HAP-1 (cell line): ENCODE results near the gene MORN4.

ENCODE experiments used
- DNase-seq, 2 experiments: peaks; one replicate each; pipeline ENCODE4 v3.0.0-alpha.2; 2016 to 2020; ENCODE audit warnings: low spot score in 2 of 2
- H3K27me3 ChIP-seq: fragments of 250-450 bp; sonication (Bioruptor Pico); 2 replicates; pipeline ENCODE4 v1.5.1; 2020; ENCODE audit warnings: low read depth, mild to moderate bottlenecking, moderate library complexity
- H3K36me3 ChIP-seq: fragments of 250-450 bp; sonication (Bioruptor Pico); replicated peaks from 2 replicates; pipeline ENCODE4 v1.5.1; 2020; ENCODE audit warnings: mild to moderate bottlenecking
- H3K4me1 ChIP-seq: fragments of 250-450 bp; sonication (Bioruptor Pico); 2 replicates; pipeline ENCODE4 v1.5.1; 2020; ENCODE audit warnings: mild to moderate bottlenecking
- H3K4me3 ChIP-seq: fragments of 250-450 bp; sonication (Bioruptor Pico); 2 replicates; pipeline ENCODE4 v1.5.1; 2020; ENCODE audit warnings: mild to moderate bottlenecking, moderate library complexity
- H3K9me3 ChIP-seq: fragments of 250-450 bp; sonication (Bioruptor Pico); 2 replicates; pipeline ENCODE4 v1.5.1; 2020; ENCODE audit warnings: mild to moderate bottlenecking, moderate library complexity
- in situ Hi-C: fragments of 300-500 bp; cut with MboI; formaldehyde crosslinking; loops from 3 replicates; pipeline ENCODE4 v1.14.3; 2020; ENCODE audit warnings: low sequenced_read_pairs, inconsistent platforms, mixed read lengths

The MORN4 gene

DNA sequence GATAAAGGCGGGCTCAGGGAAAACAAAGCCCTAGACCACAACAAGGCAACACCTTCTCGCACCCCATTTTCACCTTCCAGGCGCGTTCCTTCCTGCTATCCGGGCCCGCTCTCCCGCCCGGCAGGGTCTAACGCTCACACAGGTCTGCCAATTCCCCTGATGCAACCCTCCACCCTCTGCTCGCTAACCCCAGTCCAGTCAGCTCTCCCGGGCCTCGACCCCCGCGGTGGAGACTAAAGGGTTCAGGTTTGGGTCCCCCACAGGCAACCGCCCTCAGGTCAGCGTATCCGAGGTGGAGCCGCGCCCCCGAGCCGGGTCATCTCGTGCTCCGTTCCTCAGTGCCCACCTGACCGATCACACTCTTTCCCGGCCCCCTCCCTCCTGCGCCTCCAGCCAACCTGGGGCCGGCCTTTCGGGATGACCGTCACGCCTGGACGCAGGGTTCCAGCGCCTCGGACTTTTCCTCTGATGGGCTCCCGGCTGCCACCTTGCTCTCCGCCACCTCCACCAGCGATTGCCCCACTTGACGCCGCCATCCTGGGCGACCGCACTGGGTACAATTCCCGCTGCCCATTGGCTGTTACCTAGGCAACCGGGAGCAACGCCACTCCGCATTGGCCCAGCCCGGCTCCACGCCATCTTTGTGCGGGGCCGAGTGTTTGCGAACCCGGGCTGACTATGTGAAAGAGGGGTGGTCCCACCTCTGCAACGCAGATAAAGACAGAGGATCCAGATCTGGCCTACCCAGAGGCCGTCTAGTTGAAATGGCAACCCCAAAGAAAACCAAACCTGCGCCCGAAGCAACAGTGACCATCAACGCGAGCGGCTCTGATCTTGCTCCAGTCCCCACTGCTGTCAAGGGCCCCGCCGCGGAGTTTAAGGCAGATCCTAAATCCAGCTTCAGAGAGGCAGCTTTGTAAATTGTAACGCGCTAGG is at the start of gene MORN4:
Gene MORN4, minus strand, starts transcription at position 552 of the 936 bp plus-strand sequence. CDS start 13,847 bp downstream, outside the sequence.
- in situ Hi-C loops = no loop called here

DNA sequence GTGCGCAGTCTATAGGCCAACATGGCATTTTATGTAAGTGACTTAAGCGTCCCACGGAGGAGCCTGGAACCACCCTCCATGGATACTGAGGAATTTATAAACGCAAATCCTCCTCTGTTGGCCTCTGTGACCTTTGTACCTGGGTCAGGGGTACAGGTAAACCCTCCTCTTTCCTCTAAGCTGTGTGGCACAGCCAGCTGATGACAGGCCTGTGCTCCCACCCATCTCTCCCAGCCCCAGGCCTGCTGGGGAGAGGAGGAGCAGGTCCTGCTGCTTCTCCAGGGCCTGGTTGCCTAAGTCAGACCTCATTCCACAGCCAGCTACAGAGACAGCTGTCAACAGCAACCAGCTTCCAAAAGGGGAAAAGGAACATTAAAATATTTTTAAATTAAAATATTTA is 48.7 kb upstream of the MORN4 start:
- in situ Hi-C loops = no loop called here
- Histone ChIP-seq H3K36me3 (peaks cover 13% of the 10 kb centered on the region), H3K4me1 (peaks cover 19% of the 10 kb centered on the region), H3K9me3 (no peaks in the 10 kb centered on the region), H3K27me3 (no peaks in the 10 kb centered on the region), H3K4me3 (no peak overlapping the region)
- no peak for DNase-seq

More for the DNA sequence above, at the start of gene MORN4:
- DNase-seq = no peak
- H3K4me3 ChIP-seq = no peak within 1 kb of the TSS
- H3K9me3 ChIP-seq = no peaks in the 10 kb centered on the region
- no peaks in the 10 kb centered on the region for H3K36me3 ChIP-seq
- no peaks in the 10 kb centered on the region for H3K27me3 ChIP-seq
- no peaks in the 10 kb centered on the region for H3K4me1 ChIP-seq

DNA sequence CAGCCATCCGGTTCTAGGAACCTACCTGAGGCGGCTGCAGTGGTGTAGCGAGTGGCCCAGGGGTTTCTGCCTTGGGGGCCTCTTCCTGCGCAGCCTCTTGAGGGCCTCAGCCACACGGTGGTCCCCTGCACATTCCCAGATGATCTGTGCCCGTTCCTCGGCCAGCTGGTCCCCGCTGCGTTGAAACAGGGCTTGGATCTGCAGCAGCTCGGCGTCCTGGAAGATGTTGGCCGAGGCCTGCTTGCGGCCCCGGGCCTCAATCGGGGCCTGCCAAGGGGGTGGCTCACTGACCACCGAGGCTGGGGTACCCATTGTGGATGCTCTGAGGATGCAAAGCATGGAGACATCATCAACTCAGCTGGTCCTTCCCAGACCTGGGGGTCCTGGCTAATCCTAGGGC is 46.3 kb upstream of the MORN4 start:
- Histone ChIP-seq H3K27me3 (no peaks in the 10 kb centered on the region), H3K36me3 (peaks cover 26% of the 10 kb centered on the region), H3K9me3 (no peaks in the 10 kb centered on the region), H3K4me3 (no peak overlapping the region), H3K4me1 (peaks cover 7% of the 10 kb centered on the region)
- in situ Hi-C loops = loop anchor here (5.0 kb wide), 1 partner anchor 53 kb away; no protein-coding TSS in a partner anchor
- DNase-seq = no peak

GRCh38 chr10:97676770-97677581 is 43.7 kb upstream of the MORN4 start:
- Histone ChIP-seq H3K27me3 (no peaks in the 10 kb centered on the region), H3K4me1 (no peaks in the 10 kb centered on the region), H3K9me3 (no peaks in the 10 kb centered on the region), H3K36me3 (peaks cover 36% of the 10 kb centered on the region), H3K4me3 (no peak overlapping the region)
- in situ Hi-C loops = loop anchor here (5.0 kb wide), 1 partner anchor 55 kb away; no protein-coding TSS in a partner anchor
- DNase-seq = peak; percentile 55 to 58

DNA sequence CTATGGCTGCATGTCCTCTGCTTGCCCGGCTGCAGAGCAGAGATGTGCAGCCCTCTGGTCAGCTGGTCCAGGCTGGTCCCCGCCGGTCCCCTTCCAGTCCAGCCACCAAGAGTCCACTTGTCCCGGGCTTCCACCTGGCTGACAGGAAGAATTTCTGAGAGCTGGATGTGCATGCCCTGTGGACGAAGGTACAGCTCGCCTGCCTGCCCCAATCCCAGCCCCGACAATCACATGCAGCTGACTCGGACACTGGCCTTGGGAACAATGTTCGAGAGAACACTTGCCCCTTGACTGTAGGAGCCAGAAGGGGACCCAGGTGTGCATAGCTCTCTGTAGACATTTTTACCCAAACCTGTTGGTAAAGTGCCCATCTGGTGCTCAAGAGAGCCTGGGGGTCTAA is 41.9 kb upstream of the MORN4 start:
- no peaks in the 10 kb centered on the region for H3K27me3 ChIP-seq
- no peaks in the 10 kb centered on the region for H3K4me1 ChIP-seq
- H3K4me3 ChIP-seq = no peak overlapping the region
- DNase-seq = no peak
- no peaks in the 10 kb centered on the region for H3K9me3 ChIP-seq
- H3K36me3 ChIP-seq = peaks cover 36% of the 10 kb centered on the region
- in situ Hi-C loops = loop anchor here (5.0 kb wide), 1 partner anchor 57 kb away; no protein-coding TSS in a partner anchor

- Histone ChIP-seq H3K36me3 (peaks cover 36% of the 10 kb centered on the region), H3K9me3 (no peaks in the 10 kb centered on the region), H3K4me1 (no peaks in the 10 kb centered on the region), H3K27me3 (no peaks in the 10 kb centered on the region), H3K4me3 (no peak overlapping the region)
- in situ Hi-C loops = no loop called here
- no peak for DNase-seq
Observed at GRCh38 chr10:97673736-97674525, 40.6 kb upstream of the MORN4 start.

GRCh38 chr10:97669571-97669970 is 36.3 kb upstream of the MORN4 start:
- Histone ChIP-seq H3K9me3 (no peaks in the 10 kb centered on the region), H3K36me3 (peaks cover 20% of the 10 kb centered on the region), H3K4me3 (no peak overlapping the region), H3K4me1 (no peaks in the 10 kb centered on the region), H3K27me3 (no peaks in the 10 kb centered on the region)
- DNase-seq = no peak
- in situ Hi-C loops = no loop called here

DNA sequence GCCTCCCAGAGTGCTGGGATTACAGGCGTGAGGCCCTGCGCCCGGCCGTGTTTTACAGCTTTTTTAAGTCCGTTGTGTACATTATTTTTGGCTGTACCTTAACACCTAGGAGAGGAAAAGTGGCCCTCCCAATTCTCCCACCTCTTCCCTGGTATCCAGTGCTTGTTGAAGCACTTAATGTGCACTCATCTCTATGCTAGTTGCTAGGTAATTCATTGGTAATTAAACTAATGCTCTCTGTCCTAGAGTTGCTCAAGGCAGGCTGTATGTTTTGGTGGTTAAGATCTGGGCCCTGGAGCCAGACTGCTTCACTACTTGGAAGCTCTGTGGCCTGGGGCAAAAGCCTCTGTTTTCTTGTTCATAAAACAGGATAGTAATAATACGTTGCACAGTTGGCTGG is 34.2 kb upstream of the MORN4 start:
- no peak for DNase-seq
- no peaks in the 10 kb centered on the region for H3K4me1 ChIP-seq
- no peak overlapping the region for H3K4me3 ChIP-seq
- H3K27me3 ChIP-seq = no peaks in the 10 kb centered on the region
- no peaks in the 10 kb centered on the region for H3K9me3 ChIP-seq
- in situ Hi-C loops = no loop called here
- peaks cover 16% of the 10 kb centered on the region for H3K36me3 ChIP-seq

- Histone ChIP-seq H3K36me3 (peaks cover 20% of the 10 kb centered on the region), H3K27me3 (no peaks in the 10 kb centered on the region), H3K9me3 (no peaks in the 10 kb centered on the region), H3K4me1 (no peaks in the 10 kb centered on the region), H3K4me3 (no peak overlapping the region)
- no peak for DNase-seq
- in situ Hi-C loops = no loop called here
Observed at GRCh38 chr10:97666992-97667391, 33.7 kb upstream of the MORN4 start.

DNA sequence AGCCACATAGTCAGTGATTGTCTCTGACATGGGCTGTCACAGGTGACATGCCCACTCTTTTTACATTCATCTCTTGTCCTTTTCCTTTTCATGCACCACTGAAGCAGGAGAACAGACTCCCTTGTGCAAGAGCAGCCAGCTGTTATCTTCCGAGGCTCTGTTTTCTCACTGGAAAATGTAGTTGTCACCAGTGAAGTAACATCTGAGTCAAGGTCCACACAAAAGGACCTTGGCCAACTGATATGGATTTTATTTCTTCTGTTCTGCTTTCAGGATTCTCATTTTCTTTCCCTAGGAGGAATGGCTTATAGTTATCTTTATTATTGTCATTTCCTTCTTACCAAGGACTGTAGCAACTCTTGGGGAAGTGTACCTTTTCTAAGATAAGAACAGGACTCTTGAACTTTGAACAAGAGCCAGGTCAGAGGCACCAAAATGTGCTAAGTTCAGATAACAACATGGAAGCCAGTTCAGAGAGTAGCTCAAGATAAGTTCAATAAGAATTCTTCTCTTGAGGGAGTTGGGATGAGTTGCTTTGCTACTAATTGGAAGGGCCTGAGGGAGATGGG is 31.1 kb upstream of the MORN4 start:
- no peak for DNase-seq
- no peak overlapping the region for H3K4me3 ChIP-seq
- in situ Hi-C loops = no loop called here
- no peaks in the 10 kb centered on the region for H3K4me1 ChIP-seq
- no peaks in the 10 kb centered on the region for H3K27me3 ChIP-seq
- H3K36me3 ChIP-seq = peaks cover 22% of the 10 kb centered on the region
- no peaks in the 10 kb centered on the region for H3K9me3 ChIP-seq

DNA sequence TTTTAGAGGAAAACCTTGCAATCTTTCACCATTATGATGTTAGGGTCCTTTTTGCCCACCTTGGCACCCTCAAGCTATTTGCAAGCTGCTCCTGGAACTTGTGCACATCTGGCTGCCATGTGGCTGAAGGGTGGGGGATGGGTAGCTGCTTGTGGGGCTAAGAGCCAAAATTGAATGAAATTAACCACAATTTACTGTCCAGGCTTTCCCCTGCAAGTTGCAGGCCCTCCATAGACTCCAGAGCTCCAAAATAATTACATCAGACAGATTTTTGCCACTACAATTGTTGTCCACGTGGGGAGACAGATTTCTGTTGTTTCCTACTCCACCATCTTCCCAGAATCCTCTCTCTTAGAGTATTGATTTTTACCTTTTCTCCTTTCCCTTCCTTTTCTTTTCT is 26.3 kb upstream of the MORN4 start:
- Histone ChIP-seq H3K27me3 (no peaks in the 10 kb centered on the region), H3K36me3 (peaks cover 34% of the 10 kb centered on the region), H3K4me3 (no peak overlapping the region), H3K9me3 (no peaks in the 10 kb centered on the region), H3K4me1 (no peaks in the 10 kb centered on the region)
- in situ Hi-C loops = no loop called here
- DNase-seq = no peak

DNA sequence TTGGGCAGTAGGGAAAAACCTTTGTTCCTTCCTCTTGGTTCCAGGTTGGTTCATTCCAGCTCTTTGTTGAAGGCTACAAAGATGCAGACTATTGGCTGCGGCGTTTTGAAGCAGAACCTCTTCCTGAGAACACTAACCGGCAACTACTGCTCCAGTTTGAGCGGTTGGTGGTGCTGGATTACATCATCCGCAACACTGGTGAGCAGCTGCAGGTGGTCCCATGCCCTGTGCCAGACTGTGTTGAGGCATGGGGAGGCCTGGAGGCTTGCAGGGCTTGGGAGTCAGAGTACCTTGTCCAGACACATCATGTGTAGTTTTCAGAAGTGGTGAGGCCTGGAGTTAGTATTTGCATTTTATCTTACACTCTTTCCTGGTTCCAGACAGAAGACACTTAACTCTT is 23.5 kb upstream of the MORN4 start:
- no peaks in the 10 kb centered on the region for H3K4me1 ChIP-seq
- H3K9me3 ChIP-seq = no peaks in the 10 kb centered on the region
- no peak for DNase-seq
- no peaks in the 10 kb centered on the region for H3K27me3 ChIP-seq
- in situ Hi-C loops = no loop called here
- H3K36me3 ChIP-seq = peaks cover 42% of the 10 kb centered on the region
- no peak overlapping the region for H3K4me3 ChIP-seq

- peaks cover 12% of the 10 kb centered on the region for H3K4me1 ChIP-seq
- H3K4me3 ChIP-seq = no peak overlapping the region
- in situ Hi-C loops = no loop called here
Observed at GRCh38 chr10:97651773-97652172, 18.5 kb upstream of the MORN4 start.

More at GRCh38 chr10:97651773-97652172, 18.5 kb upstream of the MORN4 start:
- H3K27me3 ChIP-seq = no peaks in the 10 kb centered on the region
- no peak for DNase-seq
- H3K9me3 ChIP-seq = no peaks in the 10 kb centered on the region
- peaks cover 45% of the 10 kb centered on the region for H3K36me3 ChIP-seq
